Measurements from ENCODE around the gene SPIRE2.
"Not testable (repeated sequence)": the region's sequence is repeated elsewhere in the genome, so short reads cannot be mapped to it uniquely, and the experiment has no call there.

The SPIRE2 gene

GRCh38 chr16:89806589-89807193, 21.6 kb upstream of the SPIRE2 start:
- DNase-seq (ENCODE audit: low read depth in 2 of 3, low spot score in 1 of 3), result not testable (repeated sequence)

- no peak for DNase-seq (ENCODE audit: low read depth in 2 of 3, low spot score in 1 of 3)
Measured at GRCh38 chr16:89808475-89808874, 19.8 kb upstream of the SPIRE2 start.

- no peak for DNase-seq (ENCODE audit: low read depth in 2 of 3, low spot score in 1 of 3)
Measured at GRCh38 chr16:89811321-89811720, 17.0 kb upstream of the SPIRE2 start.

GRCh38 chr16:89815639-89816348, 12.5 kb upstream of the SPIRE2 start:
- DNase-seq (ENCODE audit: low read depth in 2 of 3, low spot score in 1 of 3), result no peak

GRCh38 chr16:89818851-89819403, 9.3 kb upstream of the SPIRE2 start:
- not testable (repeated sequence) for DNase-seq (ENCODE audit: low read depth in 2 of 3, low spot score in 1 of 3)

GRCh38 chr16:89819448-89819847, 8.8 kb upstream of the SPIRE2 start:
- DNase-seq (ENCODE audit: low read depth in 2 of 3, low spot score in 1 of 3), result not testable (repeated sequence)

- DNase-seq (ENCODE audit: low read depth in 2 of 3, low spot score in 1 of 3), result no peak
Measured at GRCh38 chr16:89821438-89822187, 6.7 kb upstream of the SPIRE2 start.

GRCh38 chr16:89822188-89823086, 5.8 kb upstream of the SPIRE2 start:
- DNase-seq (ENCODE audit: low read depth in 2 of 3, low spot score in 1 of 3), result no peak

GRCh38 chr16:89823087-89823823, 5.0 kb upstream of the SPIRE2 start:
- no peak for DNase-seq (ENCODE audit: low read depth in 2 of 3, low spot score in 1 of 3)

GRCh38 chr16:89823824-89824148, 4.5 kb upstream of the SPIRE2 start:
- not testable (repeated sequence) for DNase-seq (ENCODE audit: low read depth in 2 of 3, low spot score in 1 of 3)

- no peak for DNase-seq (ENCODE audit: low read depth in 2 of 3, low spot score in 1 of 3)
Measured at GRCh38 chr16:89826531-89827382, 1.5 kb upstream of the SPIRE2 start.

- no peak for DNase-seq (ENCODE audit: low read depth in 2 of 3, low spot score in 1 of 3)
Measured at GRCh38 chr16:89827383-89828198, 684 bp upstream of the SPIRE2 start.

- DNase-seq (ENCODE audit: low read depth in 2 of 3, low spot score in 1 of 3), result no peak
Measured at GRCh38 chr16:89828870-89829629, 775 bp downstream of the SPIRE2 start.

GRCh38 chr16:89829630-89830437, 1.6 kb downstream of the SPIRE2 start:
- no peak for DNase-seq (ENCODE audit: low read depth in 2 of 3, low spot score in 1 of 3)

- no peak for DNase-seq (ENCODE audit: low read depth in 2 of 3, low spot score in 1 of 3)
Measured at GRCh38 chr16:89831810-89832328, 3.6 kb downstream of the SPIRE2 start.

- DNase-seq (ENCODE audit: low read depth in 2 of 3, low spot score in 1 of 3), result not testable (repeated sequence)
Measured at GRCh38 chr16:89833664-89834363, 5.5 kb downstream of the SPIRE2 start.
